Gastroesophageal sphincter (tissue), 3 donors: ENCODE data around the gene DIP2C.

Source experiments
- CTCF ChIP-seq, 4 experiments: fragments of 200-600 bp in 2 of 4; fragments of 450-650 bp in 2 of 4; sonication (generic) in 1 of 4; IDR thresholded peaks; one replicate each; pipeline ENCODE4 v1.5.1; 2017 to 2019; ENCODE audit warnings: antibody characterized with exemption in 4 of 4, mild to moderate bottlenecking in 2 of 4, moderate library complexity in 2 of 4
- POLR2A ChIP-seq, 2 donors: fragments of 450-650 bp; IDR thresholded peaks; one replicate each; pipeline ENCODE4 v1.6.1; 2017; ENCODE audit warnings: antibody characterized with exemption in 2 of 2, mild to moderate bottlenecking in 2 of 2, moderate library complexity in 1 of 2

- TF ChIP-seq POLR2A (IDR thresholded peaks at IDR 0.05): no peak
- no peak for TF ChIP-seq CTCF (IDR thresholded peaks at IDR 0.05)
Observed at GRCh38 chr10:689121-689451, 382 bp downstream of the DIP2C start.
